KMS-11 (cell line): Measurements from ENCODE around the gene SAMHD1.
"Not testable (repeated sequence)": the region's sequence is repeated elsewhere in the genome, so short reads cannot be mapped to it uniquely, and the experiment has no call there.

Experiments
- H2AFZ ChIP-seq: fragments of 200-600 bp; sonication (generic); 2 replicates; pipeline ENCODE4 v1.6.1; 2016; ENCODE audit warnings: antibody characterized with exemption, mixed run types, low read depth
- H3K27ac ChIP-seq: fragments of 200-600 bp; sonication (generic); 2 replicates; pipeline ENCODE4 v1.6.1; 2016; ENCODE audit warnings: mild to moderate bottlenecking, mixed run types
- H3K27me3 ChIP-seq: fragments of 200-600 bp; sonication (generic); 2 replicates; pipeline ENCODE4 v1.6.1; 2017; ENCODE audit warnings: mild to moderate bottlenecking, low read depth, mixed run types, moderate library complexity; ENCODE audit not compliant: insufficient read depth
- H3K36me3 ChIP-seq: fragments of 200-600 bp; sonication (generic); 2 replicates; pipeline ENCODE4 v1.6.1; 2017; ENCODE audit warnings: mild to moderate bottlenecking, mixed run types; ENCODE audit not compliant: insufficient read depth
- H3K4me1 ChIP-seq: fragments of 200-600 bp; sonication (generic); 2 replicates; pipeline ENCODE4 v1.6.1; 2016; ENCODE audit warnings: mild to moderate bottlenecking, low read depth, mixed run types; ENCODE audit not compliant: poor library complexity, severe bottlenecking
- H3K4me2 ChIP-seq: fragments of 200-600 bp; sonication (generic); 2 replicates; pipeline ENCODE4 v1.7.0; 2016; ENCODE audit warnings: mild to moderate bottlenecking, mixed run types
- H3K4me3 ChIP-seq: fragments of 200-600 bp; sonication (generic); IDR thresholded peaks from 2 replicates; pipeline ENCODE4 v1.6.1; 2017; ENCODE audit warnings: low read depth, low read length, mixed read lengths; ENCODE audit not compliant: insufficient read depth
- H3K79me2 ChIP-seq: fragments of 200-600 bp; sonication (generic); 2 replicates; pipeline ENCODE4 v1.6.1; 2016; ENCODE audit warnings: low read depth, mixed run types; ENCODE audit not compliant: insufficient read depth
- H3K9ac ChIP-seq: fragments of 200-600 bp; sonication (generic); 2 replicates; pipeline ENCODE4 v1.6.1; 2016; ENCODE audit warnings: mild to moderate bottlenecking, mixed run types
- H4K20me1 ChIP-seq: fragments of 200-600 bp; sonication (generic); 2 replicates; pipeline ENCODE4 v1.6.1; 2016; ENCODE audit warnings: mild to moderate bottlenecking, mixed run types; ENCODE audit not compliant: insufficient read depth
- TF ChIP-seq, protein P1 (sequence below): fragments of 200-600 bp; sonication (generic); conservative IDR thresholded peaks from 2 replicates; pipeline ENCODE4 v1.6.1; 2017; ENCODE audit warnings: low read depth, mild to moderate bottlenecking, antibody characterized with exemption, low read length, moderate library complexity, mixed read lengths

The SAMHD1 gene

GRCh38 chr20:36936341-36936740, 15.2 kb downstream of the SAMHD1 start:
- no peaks in the 10 kb centered on the region for H3K27me3 ChIP-seq
- no peak overlapping the region for H3K27ac ChIP-seq
- H3K4me1 ChIP-seq, result no peaks in the 10 kb centered on the region
- H3K4me3 ChIP-seq, result no peak overlapping the region
- no peaks in the 10 kb centered on the region for H3K79me2 ChIP-seq
- H4K20me1 ChIP-seq, result no peaks in the 10 kb centered on the region
- TF ChIP-seq, protein P1, sequence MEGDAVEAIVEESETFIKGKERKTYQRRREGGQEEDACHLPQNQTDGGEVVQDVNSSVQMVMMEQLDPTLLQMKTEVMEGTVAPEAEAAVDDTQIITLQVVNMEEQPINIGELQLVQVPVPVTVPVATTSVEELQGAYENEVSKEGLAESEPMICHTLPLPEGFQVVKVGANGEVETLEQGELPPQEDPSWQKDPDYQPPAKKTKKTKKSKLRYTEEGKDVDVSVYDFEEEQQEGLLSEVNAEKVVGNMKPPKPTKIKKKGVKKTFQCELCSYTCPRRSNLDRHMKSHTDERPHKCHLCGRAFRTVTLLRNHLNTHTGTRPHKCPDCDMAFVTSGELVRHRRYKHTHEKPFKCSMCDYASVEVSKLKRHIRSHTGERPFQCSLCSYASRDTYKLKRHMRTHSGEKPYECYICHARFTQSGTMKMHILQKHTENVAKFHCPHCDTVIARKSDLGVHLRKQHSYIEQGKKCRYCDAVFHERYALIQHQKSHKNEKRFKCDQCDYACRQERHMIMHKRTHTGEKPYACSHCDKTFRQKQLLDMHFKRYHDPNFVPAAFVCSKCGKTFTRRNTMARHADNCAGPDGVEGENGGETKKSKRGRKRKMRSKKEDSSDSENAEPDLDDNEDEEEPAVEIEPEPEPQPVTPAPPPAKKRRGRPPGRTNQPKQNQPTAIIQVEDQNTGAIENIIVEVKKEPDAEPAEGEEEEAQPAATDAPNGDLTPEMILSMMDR, result no peak
- H2AFZ ChIP-seq, result no peak overlapping the region
- H3K9ac ChIP-seq, result no peak overlapping the region
- no peak overlapping the region for H3K4me2 ChIP-seq
- H3K36me3 ChIP-seq, result peaks cover 5% of the 10 kb centered on the region; the same call in 1 of the 2 replicates

- not testable (repeated sequence) for H3K27ac ChIP-seq, H3K79me2 ChIP-seq, H3K36me3 ChIP-seq, H3K4me3 ChIP-seq, H3K4me1 ChIP-seq, H2AFZ ChIP-seq, H3K9ac ChIP-seq, H4K20me1 ChIP-seq, H3K27me3 ChIP-seq, H3K4me2 ChIP-seq
These were observed 17.9 kb downstream of the SAMHD1 start for GRCh38 chr20:36933571-36933970.

DNA sequence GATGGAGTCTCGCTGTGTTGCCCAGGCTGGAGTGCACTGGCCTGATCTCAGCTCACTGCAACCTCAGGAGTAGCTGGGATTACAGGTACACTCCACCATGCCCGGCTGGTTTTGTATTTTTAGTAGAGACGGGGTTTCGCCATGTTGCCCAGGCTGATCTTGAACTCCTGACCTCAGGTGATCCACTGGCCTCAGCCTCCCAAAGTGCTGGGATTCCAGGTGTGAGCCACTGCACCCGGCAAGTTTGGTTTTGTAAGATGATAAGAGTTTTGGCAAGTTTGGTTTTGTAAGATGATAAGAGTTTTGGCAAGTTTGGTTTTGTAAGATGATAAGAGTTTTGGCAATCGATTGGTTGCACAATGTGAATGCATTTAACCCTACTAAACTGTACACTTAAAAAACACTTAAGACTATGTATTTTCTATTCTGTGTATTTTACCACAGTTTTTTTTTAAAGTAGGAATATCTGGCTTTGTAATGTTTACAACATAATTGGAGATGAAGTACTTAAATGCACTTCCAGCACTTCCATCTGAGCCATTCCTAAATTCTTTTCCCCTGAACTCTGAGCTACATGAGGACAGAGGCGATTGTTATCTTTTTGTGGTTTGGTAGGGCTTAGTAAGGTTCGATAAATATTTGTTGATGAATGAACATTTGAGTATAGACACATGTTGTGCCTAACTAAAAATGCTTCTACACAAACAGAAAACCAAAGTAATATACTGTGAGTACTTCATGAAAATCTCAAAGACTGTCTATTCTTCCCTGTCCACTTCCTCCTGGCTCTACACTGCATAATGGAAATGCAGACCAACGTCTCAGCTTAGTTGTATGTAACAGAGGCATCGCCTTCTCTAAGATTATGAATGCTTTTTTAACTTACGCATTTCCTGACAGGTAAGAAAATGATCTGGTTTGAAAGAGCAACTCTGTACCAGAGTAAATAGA, 18.8 kb downstream of the SAMHD1 start:
- Histone ChIP-seq H2AFZ (no peak overlapping the region), H3K27me3 (no peaks in the 10 kb centered on the region)

DNA sequence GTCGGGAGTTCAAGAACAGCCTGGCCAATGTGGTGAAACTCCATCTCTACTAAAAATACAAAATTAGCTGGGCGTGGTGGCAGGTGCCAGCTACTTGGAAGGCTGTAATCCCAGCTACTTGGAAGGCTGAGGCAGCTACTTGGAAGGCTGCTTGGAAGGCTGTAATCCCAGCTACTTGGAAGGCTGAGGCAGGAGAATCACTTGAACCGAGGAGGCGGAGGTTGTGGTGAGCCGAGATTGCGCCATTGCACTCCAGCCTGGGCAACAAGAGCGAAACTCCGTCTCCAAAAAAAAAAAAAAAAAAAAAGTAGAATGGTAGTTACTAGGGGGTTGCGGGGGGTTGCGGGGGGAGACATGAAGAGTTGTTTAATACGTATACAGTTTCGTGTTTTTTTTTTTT, 19.4 kb downstream of the SAMHD1 start:
- H3K4me3 ChIP-seq, H2AFZ ChIP-seq, H3K27me3 ChIP-seq, H3K4me2 ChIP-seq, H3K9ac ChIP-seq, H3K27ac ChIP-seq, H3K36me3 ChIP-seq, H4K20me1 ChIP-seq, H3K4me1 ChIP-seq, H3K79me2 ChIP-seq: not testable (repeated sequence)

More for the DNA sequence above, 18.8 kb downstream of the SAMHD1 start:
- Histone ChIP-seq H3K4me1 (peaks cover 7% of the 10 kb centered on the region), H3K4me2 (no peak overlapping the region), H3K36me3 (peaks cover 8% of the 10 kb centered on the region; the same call in 1 of the 2 replicates), H3K79me2 (no peaks in the 10 kb centered on the region), H3K9ac (no peak overlapping the region), H3K27ac (no peak overlapping the region), H4K20me1 (no peaks in the 10 kb centered on the region), H3K4me3 (no peak overlapping the region)
- TF ChIP-seq, protein P1, result no peak

- Histone ChIP-seq H3K27ac (no peak overlapping the region), H3K4me1 (peaks cover 7% of the 10 kb centered on the region), H3K79me2 (no peaks in the 10 kb centered on the region), H3K4me3 (no peak overlapping the region), H3K36me3 (peaks cover 8% of the 10 kb centered on the region; the same call in 1 of the 2 replicates), H4K20me1 (no peaks in the 10 kb centered on the region), H3K4me2 (no peak overlapping the region), H3K27me3 (no peaks in the 10 kb centered on the region), H2AFZ (no peak overlapping the region), H3K9ac (no peak overlapping the region)
- TF ChIP-seq, protein P1, result no peak
These were observed 21.8 kb downstream of the SAMHD1 start for GRCh38 chr20:36929691-36930090.
